GM12872 (cell line): ENCODE data around the gene DERL3.

Experiments used
- TF ChIP-seq, protein P1 (sequence below): IDR thresholded peaks from 3 replicates; pipeline ENCODE4 v1.5.1; 2011; ENCODE audit warnings: low read depth, mild to moderate bottlenecking, low read length, moderate library complexity; ENCODE audit not compliant: insufficient read depth

Gene DERL3

GRCh38 chr22:23786752-23787599 lies 51.8 kb downstream of the DERL3 start, which contains the start of gene SMARCB1:
Gene SMARCB1, plus strand, starts transcription at chr22:23786966. Its CDS starts 204 bp downstream, at chr22:23787170.
- TF ChIP-seq, protein P1, sequence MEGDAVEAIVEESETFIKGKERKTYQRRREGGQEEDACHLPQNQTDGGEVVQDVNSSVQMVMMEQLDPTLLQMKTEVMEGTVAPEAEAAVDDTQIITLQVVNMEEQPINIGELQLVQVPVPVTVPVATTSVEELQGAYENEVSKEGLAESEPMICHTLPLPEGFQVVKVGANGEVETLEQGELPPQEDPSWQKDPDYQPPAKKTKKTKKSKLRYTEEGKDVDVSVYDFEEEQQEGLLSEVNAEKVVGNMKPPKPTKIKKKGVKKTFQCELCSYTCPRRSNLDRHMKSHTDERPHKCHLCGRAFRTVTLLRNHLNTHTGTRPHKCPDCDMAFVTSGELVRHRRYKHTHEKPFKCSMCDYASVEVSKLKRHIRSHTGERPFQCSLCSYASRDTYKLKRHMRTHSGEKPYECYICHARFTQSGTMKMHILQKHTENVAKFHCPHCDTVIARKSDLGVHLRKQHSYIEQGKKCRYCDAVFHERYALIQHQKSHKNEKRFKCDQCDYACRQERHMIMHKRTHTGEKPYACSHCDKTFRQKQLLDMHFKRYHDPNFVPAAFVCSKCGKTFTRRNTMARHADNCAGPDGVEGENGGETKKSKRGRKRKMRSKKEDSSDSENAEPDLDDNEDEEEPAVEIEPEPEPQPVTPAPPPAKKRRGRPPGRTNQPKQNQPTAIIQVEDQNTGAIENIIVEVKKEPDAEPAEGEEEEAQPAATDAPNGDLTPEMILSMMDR = no peak

GRCh38 chr22:23786261-23786710 lies 52.5 kb downstream of the DERL3 start:
- TF ChIP-seq, protein P1 = no peak
